GM23248 (cell line): ENCODE data around the gene ESYT2.

Experiments
- EZH2 ChIP-seq: fragments of 200-600 bp; sonication (generic); IDR thresholded peaks from 2 replicates; pipeline ENCODE4 v1.6.1; 2018; ENCODE audit warnings: antibody characterized with exemption, mild to moderate bottlenecking; ENCODE audit not compliant: insufficient read depth, poor library complexity, severe bottlenecking
- EZH2phosphoT487 ChIP-seq: fragments of 200-600 bp; sonication (generic); IDR thresholded peaks from 2 replicates; pipeline ENCODE4 v1.6.1; 2018; ENCODE audit warnings: antibody characterized with exemption, moderate library complexity, mild to moderate bottlenecking, low read depth; ENCODE audit not compliant: insufficient read depth

DNA sequence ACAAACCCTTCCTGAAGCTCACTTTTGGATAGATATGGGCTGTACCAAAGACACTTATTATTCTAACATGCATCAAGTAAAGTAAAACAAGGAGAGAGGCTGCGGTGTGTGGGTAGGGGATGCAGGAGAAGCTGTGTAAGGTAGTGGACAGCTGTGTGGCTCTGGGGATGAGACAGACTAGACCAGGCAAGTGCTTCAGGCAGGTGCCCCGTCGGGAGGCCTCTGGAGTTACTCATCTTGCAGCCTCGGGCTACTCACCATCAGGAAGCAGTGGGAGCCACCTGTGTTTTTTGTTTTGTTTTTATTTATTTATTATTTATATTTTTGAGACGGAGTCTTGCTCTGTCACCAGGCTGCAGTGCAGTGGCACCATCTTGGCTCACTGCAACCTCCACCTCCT lies 75.4 kb downstream of the ESYT2 start:
- TF ChIP-seq EZH2 (no peak), EZH2phosphoT487 (no peak)
